WTC11 (cell line): Measurements from ENCODE around the gene PABPN1L. TPM values are rescaled to one million over a fixed set of nuclear protein-coding genes. Genes with fewer than 3 reads are reported as not detected.
A peak's percentile ranks its signal among the peaks of the same experiment; 100 is the strongest.

Source experiments
- ATAC-seq: fragments of 200-7000 bp; cut with Tn5 transposase; 2 replicates; pipeline ENCODE4 v1.10.0; 2021; ENCODE audit warnings: mild to moderate bottlenecking, moderate library complexity
- CTCF ChIA-PET: fragments of 300-600 bp; sonication (Branson Sonifier 250); formaldehyde crosslinking; loops from one replicate; lab custom pipeline; 2021; ENCODE audit warnings: antibody characterized with exemption; lab: Charles Lee
- POLR2A ChIA-PET: fragments of 350-600 bp; sonication (Branson Sonifier 250); formaldehyde crosslinking; loops from one replicate; lab custom pipeline; 2021; ENCODE audit warnings: antibody characterized with exemption; lab: Charles Lee
- DNase-seq: peaks from one replicate; pipeline ENCODE4 v3.0.0; 2021; ENCODE audit warnings: low spot score
- H3K27ac Mint-ChIP-seq: 2 replicates; pipeline ENCODE4 v1.8.0; 2021; ENCODE audit warnings: mixed read lengths
- H3K27me3 Mint-ChIP-seq: 2 replicates; pipeline ENCODE4 v1.8.0; 2021; ENCODE audit warnings: low read depth, mild to moderate bottlenecking, moderate library complexity, mixed read lengths
- H3K36me3 Mint-ChIP-seq: 2 replicates; pipeline ENCODE4 v1.8.0; 2021; ENCODE audit warnings: mixed read lengths
- H3K4me1 Mint-ChIP-seq: 2 replicates; pipeline ENCODE4 v1.8.0; 2022; ENCODE audit warnings: mixed read lengths
- H3K4me3 Mint-ChIP-seq: 2 replicates; pipeline ENCODE4 v1.8.0; 2021; ENCODE audit warnings: mild to moderate bottlenecking, moderate library complexity, mixed read lengths
- H3K9me3 Mint-ChIP-seq: 2 replicates; pipeline ENCODE4 v1.8.0; 2021; ENCODE audit warnings: mixed read lengths
- ATF3 ChIP-seq: sonication (generic); formaldehyde crosslinking; conservative IDR thresholded peaks from 2 replicates; pipeline ENCODE4 v1.8.1; 2022; ENCODE audit warnings: mild to moderate bottlenecking, missing genetic modification reagents
- CREB1 ChIP-seq: sonication (generic); formaldehyde crosslinking; IDR thresholded peaks from 2 replicates; pipeline ENCODE4 v1.8.0; 2023; ENCODE audit warnings: mild to moderate bottlenecking, missing genetic modification reagents
- CREM ChIP-seq: sonication (generic); formaldehyde crosslinking; IDR thresholded peaks from 2 replicates; pipeline ENCODE4 v1.8.1; 2022; ENCODE audit warnings: mild to moderate bottlenecking, missing genetic modification reagents, moderate library complexity
- ESRRA ChIP-seq: sonication (generic); formaldehyde crosslinking; IDR thresholded peaks from 2 replicates; pipeline ENCODE4 v1.8.1; 2022; ENCODE audit warnings: mild to moderate bottlenecking, missing genetic modification reagents, borderline replicate concordance
- GRHL2 ChIP-seq: fragments of 250-450 bp; sonication (Bioruptor Pico); IDR thresholded peaks from 2 replicates; pipeline ENCODE4 v1.8.0; 2022; ENCODE audit warnings: mild to moderate bottlenecking, moderate library complexity; ENCODE audit not compliant: insufficient replicate concordance, severe bottlenecking
- GTF2I ChIP-seq: fragments of 250-450 bp; sonication (Bioruptor Pico); conservative IDR thresholded peaks from 2 replicates; pipeline ENCODE4 v1.4.0; 2021; ENCODE audit warnings: mild to moderate bottlenecking
- HMGXB4 ChIP-seq: sonication (generic); formaldehyde crosslinking; IDR thresholded peaks from 2 replicates; pipeline ENCODE4 v1.8.1; 2023; ENCODE audit warnings: mild to moderate bottlenecking, moderate library complexity, missing genetic modification reagents
- MLX ChIP-seq: sonication (generic); formaldehyde crosslinking; IDR thresholded peaks from 2 replicates; pipeline ENCODE4 v1.8.1; 2023; ENCODE audit warnings: mild to moderate bottlenecking, missing genetic modification reagents, moderate library complexity
- NFYB ChIP-seq: sonication (generic); formaldehyde crosslinking; conservative IDR thresholded peaks from 2 replicates; pipeline ENCODE4 v1.8.0; 2022; ENCODE audit warnings: low read depth, missing genetic modification reagents
- NR2C2 ChIP-seq: sonication (generic); formaldehyde crosslinking; IDR thresholded peaks from 2 replicates; pipeline ENCODE4 v1.8.0; 2022; ENCODE audit warnings: mild to moderate bottlenecking, missing genetic modification reagents
- RELA ChIP-seq: sonication (generic); formaldehyde crosslinking; IDR thresholded peaks from 2 replicates; pipeline ENCODE4 v1.8.1; 2022; ENCODE audit warnings: missing genetic modification reagents, mild to moderate bottlenecking, borderline replicate concordance
- SMAD4 ChIP-seq: sonication (generic); formaldehyde crosslinking; IDR thresholded peaks from 2 replicates; pipeline ENCODE4 v1.8.0; 2022; ENCODE audit warnings: mild to moderate bottlenecking, missing genetic modification reagents
- SP1 ChIP-seq: sonication (generic); formaldehyde crosslinking; conservative IDR thresholded peaks from 2 replicates; pipeline ENCODE4 v1.8.1; 2022; ENCODE audit warnings: missing genetic modification reagents
- TEAD4 ChIP-seq: sonication (generic); formaldehyde crosslinking; IDR thresholded peaks from 2 replicates; pipeline ENCODE4 v1.8.0; 2022; ENCODE audit warnings: mild to moderate bottlenecking, missing genetic modification reagents
- TP53 ChIP-seq: sonication (generic); formaldehyde crosslinking; IDR thresholded peaks from 2 replicates; pipeline ENCODE4 v1.8.1; 2023; ENCODE audit warnings: mild to moderate bottlenecking, missing genetic modification reagents
- ZNF219 ChIP-seq: sonication (generic); formaldehyde crosslinking; IDR thresholded peaks from 2 replicates; pipeline ENCODE4 v1.8.0; 2023; ENCODE audit warnings: missing genetic modification reagents, mild to moderate bottlenecking, borderline replicate concordance
- ZNF423 ChIP-seq: fragments of 250-450 bp; sonication (Bioruptor Pico); IDR thresholded peaks from 2 replicates; pipeline ENCODE4 v2.1.2; 2022; ENCODE audit warnings: mild to moderate bottlenecking, moderate library complexity
- ZNF532 ChIP-seq: fragments of 250-450 bp; sonication (Bioruptor Pico); IDR thresholded peaks from 2 replicates; pipeline ENCODE4 v1.9.0; 2021; ENCODE audit warnings: mild to moderate bottlenecking, borderline replicate concordance
- total RNA-seq: library from RNA; stranded (reverse); gene quantifications from 3 replicates; pipeline ENCODE4 v1.2.3, GENCODE V29; 2021

Gene PABPN1L
- total RNA-seq, 1 experiment from 2014 or later = not detected

DNA sequence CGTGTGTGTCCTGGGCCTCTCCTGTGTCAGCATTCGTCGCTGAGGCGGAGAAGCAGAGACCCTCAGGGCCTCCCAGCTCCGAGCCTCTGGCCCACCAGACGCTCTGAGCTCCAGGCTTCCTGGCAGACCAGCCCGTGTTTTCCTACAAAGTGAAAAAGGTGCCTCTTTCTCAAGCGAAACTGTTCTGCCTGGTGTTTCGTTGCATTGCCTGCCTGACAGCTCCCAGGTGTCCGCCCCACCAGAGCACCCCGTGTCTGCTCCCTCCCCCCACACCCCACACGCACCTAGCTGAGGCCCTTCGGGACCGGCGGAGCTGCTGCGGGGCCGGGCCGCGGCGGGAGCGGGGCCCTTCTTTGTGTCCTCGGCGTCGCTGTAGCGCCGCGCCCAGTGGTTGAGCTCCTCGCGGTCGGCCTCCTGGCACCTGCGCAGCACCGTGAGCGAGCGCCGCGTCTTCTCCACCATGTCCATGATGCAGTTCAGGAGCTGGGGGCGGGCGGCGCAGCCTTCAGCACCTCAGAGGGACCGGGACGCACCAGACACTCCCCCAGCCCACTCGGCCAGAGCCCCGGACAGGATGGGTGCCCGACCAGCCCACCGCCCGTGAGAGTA, 14.7 kb upstream of the PABPN1L start:
- TF ChIP-seq ZNF423 (CRISPR knock-in tag) (no peak), GRHL2 (CRISPR knock-in tag) (no peak), HMGXB4 (CRISPR knock-in tag) (no peak), NFYB (CRISPR knock-in tag) (no peak), ESRRA (CRISPR knock-in tag) (no peak), CREB1 (CRISPR knock-in tag) (no peak), TP53 (no peak)
- H3K27me3 Mint-ChIP-seq = no peaks in the 10 kb centered on the region; the same call in 1 of the 2 replicates
- CTCF ChIA-PET = interaction anchor here (0.7 to 3.0 kb wide), 13 partner anchors 20 to 286 kb away, joined by 3 to 18 read pairs (median 5); partner anchors contain the start of genes GALNS and TRAPPC2L
- peak; percentile 41 for DNase-seq
- POLR2A ChIA-PET = interaction anchor here (0.6 to 1.0 kb wide), 2 partner anchors 23 to 48 kb away, joined by 4 to 5 read pairs; no protein-coding TSS in a partner anchor
- no peaks in the 10 kb centered on the region for H3K9me3 Mint-ChIP-seq
- no peaks in the 10 kb centered on the region for H3K36me3 Mint-ChIP-seq
- H3K27ac Mint-ChIP-seq = no peak overlapping the region
- peak; percentile 51 for ATAC-seq
- H3K4me3 Mint-ChIP-seq = no peak overlapping the region
- H3K4me1 Mint-ChIP-seq = no peaks in the 10 kb centered on the region

DNA sequence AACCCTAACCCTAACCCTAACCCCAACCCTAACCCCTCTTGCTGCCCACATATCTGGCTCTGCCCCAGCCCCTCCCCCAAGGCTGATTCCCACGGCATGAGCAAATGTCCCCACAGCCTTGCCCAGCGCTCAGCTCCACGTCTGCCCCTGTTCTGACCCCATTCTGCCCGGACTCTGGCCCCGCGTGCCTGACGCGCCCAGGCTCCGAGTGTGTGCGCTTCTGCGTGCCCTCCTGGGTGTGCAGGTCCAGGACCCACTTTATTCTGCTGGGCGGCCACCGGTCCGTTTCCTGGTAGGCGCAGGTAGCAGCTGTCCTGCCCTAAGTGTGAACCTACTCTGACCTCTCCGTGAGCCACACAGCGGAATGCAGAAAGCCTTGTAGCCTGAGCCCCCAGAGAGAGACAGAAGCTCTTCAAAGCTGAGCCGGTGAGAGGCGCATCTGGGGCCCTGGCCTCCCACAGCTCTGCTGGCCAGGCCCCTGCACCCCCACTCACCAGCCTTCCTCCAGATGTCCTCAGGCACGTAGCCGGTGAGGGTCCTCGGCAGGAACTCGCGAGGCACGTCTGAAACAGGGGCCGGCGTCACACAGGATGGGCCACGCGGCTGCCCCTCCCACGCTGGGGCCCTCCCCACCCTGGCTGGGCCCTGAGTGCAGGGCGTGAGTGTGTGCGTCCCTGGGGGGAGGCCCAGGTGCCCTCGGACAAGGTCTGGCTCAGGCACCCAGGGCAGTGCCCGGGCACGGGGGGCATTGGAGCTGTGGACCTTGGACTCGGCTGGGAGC, 14.0 kb upstream of the PABPN1L start:
- TF ChIP-seq TEAD4 (no peak), ZNF219 (no peak), RELA (CRISPR knock-in tag) (no peak), NR2C2 (no peak), SP1 (CRISPR knock-in tag) (no peak), ESRRA (CRISPR knock-in tag) (no peak), MLX (no peak), ZNF532 (CRISPR knock-in tag) (no peak), CREM (CRISPR knock-in tag) (no peak), GTF2I (no peak), GRHL2 (CRISPR knock-in tag) (no peak), ATF3 (no peak), SMAD4 (CRISPR knock-in tag) (no peak)
- Mint-ChIP-seq H3K27me3 (no peaks in the 10 kb centered on the region; the same call in 1 of the 2 replicates), H3K9me3 (no peaks in the 10 kb centered on the region), H3K4me1 (no peaks in the 10 kb centered on the region), H3K27ac (no peak overlapping the region), H3K4me3 (no peak overlapping the region), H3K36me3 (no peaks in the 10 kb centered on the region)
- POLR2A ChIA-PET = interaction anchor here (0.6 kb wide), 1 partner anchor 47 kb away, joined by 4 read pairs; no protein-coding TSS in a partner anchor
- DNase-seq (no peak), ATAC-seq (no peak)
- CTCF ChIA-PET = interaction anchor here (0.7 to 3.0 kb wide), 12 partner anchors 21 to 287 kb away, joined by 3 to 18 read pairs (median 5); partner anchors contain the start of genes GALNS and TRAPPC2L
